BJ (cell line): ENCODE measurements around the gene ACTL8. TPM values are rescaled to one million over a fixed set of nuclear protein-coding genes. Genes with fewer than 3 reads are reported as not detected.

Source experiments
- CTCF ChIA-PET: fragments of 350-600 bp; formaldehyde crosslinking; extraction: SDS; loops from one replicate; lab custom pipeline; 2021; ENCODE audit warnings: antibody characterized with exemption, inconsistent platforms; lab: Yijun Ruan, JAX
- POLR2A ChIA-PET: fragments of 300-600 bp; sonication (Branson Sonifier 250); formaldehyde crosslinking; extraction: SDS; loops from one replicate; lab custom pipeline; 2021; ENCODE audit warnings: antibody characterized with exemption; lab: Charles Lee
- DNase-seq: peaks from one replicate; pipeline ENCODE4 v3.0.0-alpha.2; 2011; ENCODE audit warnings: low read depth
- H3K27me3 ChIP-seq: 2 replicates; pipeline ENCODE4 v1.6.0; 2011; ENCODE audit warnings: low read length; ENCODE audit not compliant: control insufficient read depth, insufficient read depth
- H3K36me3 ChIP-seq: 2 replicates; pipeline ENCODE4 v1.5.1; 2011; ENCODE audit warnings: low read length; ENCODE audit not compliant: control insufficient read depth, insufficient read depth
- H3K4me3 ChIP-seq: 2 replicates; pipeline ENCODE4 v1.5.1; 2011; ENCODE audit warnings: low read depth, mild to moderate bottlenecking, control low read depth, low read length
- CTCF ChIP-seq: IDR thresholded peaks from 2 replicates; pipeline ENCODE4 v1.5.1; 2011; ENCODE audit warnings: low read depth, mild to moderate bottlenecking, control low read depth, inconsistent platforms, low read length, moderate library complexity; ENCODE audit not compliant: insufficient read depth
- polyA plus RNA-seq: library from polyadenylated mRNA; depleted of rRNA; stranded (reverse); fragments of >200 nt; gene quantifications from 2 replicates; pipeline ENCODE4 v1.2.3, GENCODE V29; 2011

ACTL8 gene
- polyA plus RNA-seq, 1 experiment: 0.07 TPM

DNA sequence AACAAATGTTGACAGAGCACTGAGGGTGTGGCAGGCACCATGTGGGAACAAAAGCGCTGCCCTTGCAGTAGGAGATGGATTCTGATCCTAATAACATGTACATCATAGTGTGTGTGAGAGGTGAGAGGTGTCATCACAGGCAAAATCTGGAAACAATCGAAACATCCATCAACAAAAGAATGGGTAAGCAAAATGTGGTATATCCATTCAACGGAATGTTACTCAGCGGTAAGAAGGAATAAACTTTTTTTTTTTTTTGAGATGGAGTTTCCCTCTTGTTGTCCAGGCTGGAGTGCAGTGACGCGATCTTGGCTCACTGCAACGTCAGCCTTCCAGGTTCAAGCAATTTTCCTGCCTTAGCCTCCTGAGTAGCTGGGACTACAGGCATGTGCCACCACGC, 112.3 kb downstream of the ACTL8 start:
- no peak for TF ChIP-seq CTCF
- H3K4me3 ChIP-seq: no peak overlapping the region
- ChIA-PET CTCF (interaction anchor here (1.6 kb wide), 1 partner anchor 42 kb away, joined by 6 read pairs; no protein-coding TSS in a partner anchor), POLR2A (no interaction called here)
- no peaks in the 10 kb centered on the region for H3K27me3 ChIP-seq
- DNase-seq: no peak
- H3K36me3 ChIP-seq: no peaks in the 10 kb centered on the region

GRCh38 chr1:17869815-17870214, 114.7 kb downstream of the ACTL8 start:
- POLR2A ChIA-PET: interaction anchor here (0.5 kb wide), 1 partner anchor 14 kb away, joined by 7 read pairs; no protein-coding TSS in a partner anchor
- Histone ChIP-seq H3K4me3 (no peak overlapping the region), H3K27me3 (no peaks in the 10 kb centered on the region), H3K36me3 (no peaks in the 10 kb centered on the region)
- CTCF ChIA-PET: interaction anchor here (1.0 kb wide), 1 partner anchor 10 kb away, joined by 3 read pairs; no protein-coding TSS in a partner anchor
- no peak for TF ChIP-seq CTCF
- no peak for DNase-seq

DNA sequence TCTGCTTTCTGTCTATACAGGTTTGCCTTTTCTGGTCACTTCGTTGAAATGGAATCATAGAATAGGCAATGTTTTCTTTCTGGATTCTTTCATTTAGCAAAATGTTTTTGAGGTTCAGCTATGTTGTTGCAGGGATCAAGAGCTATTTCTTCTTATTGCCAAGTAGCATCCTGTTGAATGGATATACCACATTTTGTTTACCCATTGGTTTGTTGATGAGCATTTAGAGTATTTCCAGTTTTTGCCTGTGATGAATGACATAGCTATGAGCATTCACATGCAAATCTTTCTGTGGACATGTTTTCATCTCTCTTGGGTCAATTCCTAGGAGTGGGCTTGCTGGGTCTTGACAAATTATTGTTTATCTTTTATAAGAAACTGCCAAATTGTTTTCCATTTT, 115.5 kb downstream of the ACTL8 start:
- no peaks in the 10 kb centered on the region for H3K36me3 ChIP-seq
- ChIA-PET POLR2A (no interaction called here), CTCF (interaction anchor here (0.6 kb wide), 1 partner anchor 39 kb away, joined by 3 read pairs; no protein-coding TSS in a partner anchor)
- H3K4me3 ChIP-seq: no peak overlapping the region
- DNase-seq: no peak
- H3K27me3 ChIP-seq: no peaks in the 10 kb centered on the region
- no peak for TF ChIP-seq CTCF

- no peaks in the 10 kb centered on the region for H3K36me3 ChIP-seq
- no peak for DNase-seq
- ChIA-PET CTCF (interaction anchor here (0.9 kb wide), 1 partner anchor 15 kb away, joined by 3 read pairs; no protein-coding TSS in a partner anchor), POLR2A (no interaction called here)
- H3K27me3 ChIP-seq: no peaks in the 10 kb centered on the region
- no peak for TF ChIP-seq CTCF
- H3K4me3 ChIP-seq: no peak overlapping the region
Measured at GRCh38 chr1:17873007-17873675, 118.0 kb downstream of the ACTL8 start.

DNA sequence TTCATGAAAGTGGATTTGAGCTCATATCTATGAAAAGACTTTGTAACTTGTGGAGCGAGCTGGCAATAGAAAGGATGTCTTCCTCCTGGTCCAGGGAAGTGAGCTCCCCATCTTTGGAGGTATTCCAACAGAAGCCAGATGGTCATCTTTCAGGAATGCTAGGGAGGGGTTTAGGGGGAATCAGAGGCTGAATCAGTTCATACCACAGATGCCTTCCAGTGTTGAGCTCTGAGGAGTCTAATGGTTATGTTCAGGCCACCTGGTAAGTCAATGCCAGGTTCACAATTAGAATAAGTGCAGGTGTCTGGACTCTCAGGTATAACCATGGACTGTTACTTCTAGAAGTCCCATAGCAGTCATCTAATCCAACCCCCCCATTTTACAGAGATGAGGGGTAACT, 119.1 kb downstream of the ACTL8 start:
- Histone ChIP-seq H3K4me3 (no peak overlapping the region), H3K36me3 (no peaks in the 10 kb centered on the region), H3K27me3 (no peaks in the 10 kb centered on the region)
- ChIA-PET POLR2A (interaction anchor here (0.6 kb wide), 2 partner anchors 267 to 1082 kb away, joined by 3 read pairs; partner anchors contain the start of gene IFFO2), CTCF (interaction anchor here (1.3 kb wide), 1 partner anchor 213 kb away, joined by 3 read pairs; no protein-coding TSS in a partner anchor)
- DNase-seq: peak; percentile 78
- TF ChIP-seq CTCF: no peak
